LNCAP (cell line): ENCODE measurements around the gene NEURL1B.
A peak's percentile ranks its signal among the peaks of the same experiment; 100 is the strongest.

Source experiments
- CTCF ChIP-seq: fragments of 450-650 bp; IDR thresholded peaks from 2 replicates; pipeline ENCODE4 v1.5.1; 2017; ENCODE audit warnings: mild to moderate bottlenecking

Gene NEURL1B

GRCh38 chr5:172701291-172701656, 60.2 kb downstream of the NEURL1B start:
- no peak for TF ChIP-seq CTCF

- no peak for TF ChIP-seq CTCF
Measured at GRCh38 chr5:172703952-172704351, 62.9 kb downstream of the NEURL1B start.

GRCh38 chr5:172705576-172706084, 64.6 kb downstream of the NEURL1B start:
- TF ChIP-seq CTCF: no peak

- TF ChIP-seq CTCF: no peak
Measured at GRCh38 chr5:172706796-172707195, 65.7 kb downstream of the NEURL1B start.

- TF ChIP-seq CTCF: peak; percentile 72
Measured at GRCh38 chr5:172707285-172708182, 66.5 kb downstream of the NEURL1B start.

- TF ChIP-seq CTCF: no peak
Measured at GRCh38 chr5:172708183-172708505, 67.1 kb downstream of the NEURL1B start.

GRCh38 chr5:172710676-172711075, 69.6 kb downstream of the NEURL1B start:
- TF ChIP-seq CTCF: no peak
